ENCODE measurements around the gene TIGAR.

TIGAR gene, protein sequence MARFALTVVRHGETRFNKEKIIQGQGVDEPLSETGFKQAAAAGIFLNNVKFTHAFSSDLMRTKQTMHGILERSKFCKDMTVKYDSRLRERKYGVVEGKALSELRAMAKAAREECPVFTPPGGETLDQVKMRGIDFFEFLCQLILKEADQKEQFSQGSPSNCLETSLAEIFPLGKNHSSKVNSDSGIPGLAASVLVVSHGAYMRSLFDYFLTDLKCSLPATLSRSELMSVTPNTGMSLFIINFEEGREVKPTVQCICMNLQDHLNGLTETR

GRCh38 chr12:4320853-4321701 is at the start of gene TIGAR:
TIGAR (plus strand) TSS chr12:4321213; CDS start chr12:4321272, 59 bp downstream.
- DNase-seq = peak; percentile 91

DNA sequence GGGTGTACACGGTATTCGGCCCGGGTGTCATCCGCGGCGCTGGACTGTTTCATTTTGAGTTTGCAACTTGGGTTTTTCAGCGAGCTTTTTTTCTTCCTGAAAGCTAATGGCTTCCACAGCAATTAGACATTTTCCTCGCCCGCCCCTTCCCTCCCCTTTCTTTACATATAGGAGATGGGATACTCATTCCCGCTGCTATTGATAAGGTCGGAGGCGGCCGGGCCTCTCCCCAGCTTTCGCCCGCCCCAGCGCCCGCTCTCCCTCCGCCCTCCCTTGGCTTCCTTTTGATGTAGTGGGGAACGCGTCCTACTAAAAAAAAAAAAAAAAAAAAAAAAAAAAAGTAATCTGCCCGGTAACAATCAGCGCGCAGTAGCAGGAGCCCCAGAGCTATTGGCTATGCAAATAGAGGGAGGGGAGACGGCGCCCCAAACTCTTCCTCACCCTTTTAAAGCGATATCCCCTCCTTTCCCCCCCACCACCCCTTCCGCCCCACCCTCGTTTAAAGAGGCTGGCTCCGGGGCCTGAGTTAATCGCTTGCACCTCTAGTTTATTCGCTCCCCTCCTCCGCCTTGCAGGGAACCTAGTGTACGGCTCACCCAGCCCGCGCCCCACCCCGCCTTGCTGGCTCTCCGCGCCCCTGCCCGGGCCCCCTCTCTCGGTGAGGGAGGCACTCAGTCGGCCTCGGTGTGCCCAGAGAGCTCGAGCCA is 49.1 kb upstream of the TIGAR start:
- DNase-seq = peak; percentile 93

GRCh38 chr12:4272424-4273272 is 48.4 kb upstream of the TIGAR start:
- DNase-seq = peak; percentile 73

DNA sequence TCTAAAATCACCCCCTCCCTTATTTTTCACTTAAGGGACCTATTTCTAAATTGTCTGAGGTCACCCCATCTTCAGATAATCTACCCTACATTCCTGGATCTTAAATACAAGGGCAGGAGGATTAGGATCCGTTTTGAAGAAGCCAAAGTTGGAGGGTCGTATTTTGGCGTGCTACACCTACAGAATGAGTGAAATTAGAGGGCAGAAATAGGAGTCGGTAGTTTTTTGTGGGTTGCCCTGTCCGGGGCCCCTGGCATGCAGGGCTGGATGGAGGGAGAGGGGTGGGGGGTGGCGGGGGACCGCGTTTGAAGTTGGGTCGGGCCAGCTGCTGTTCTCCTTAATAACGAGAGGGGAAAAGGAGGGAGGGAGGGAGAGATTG is 47.8 kb upstream of the TIGAR start:
- DNase-seq = no peak

DNA sequence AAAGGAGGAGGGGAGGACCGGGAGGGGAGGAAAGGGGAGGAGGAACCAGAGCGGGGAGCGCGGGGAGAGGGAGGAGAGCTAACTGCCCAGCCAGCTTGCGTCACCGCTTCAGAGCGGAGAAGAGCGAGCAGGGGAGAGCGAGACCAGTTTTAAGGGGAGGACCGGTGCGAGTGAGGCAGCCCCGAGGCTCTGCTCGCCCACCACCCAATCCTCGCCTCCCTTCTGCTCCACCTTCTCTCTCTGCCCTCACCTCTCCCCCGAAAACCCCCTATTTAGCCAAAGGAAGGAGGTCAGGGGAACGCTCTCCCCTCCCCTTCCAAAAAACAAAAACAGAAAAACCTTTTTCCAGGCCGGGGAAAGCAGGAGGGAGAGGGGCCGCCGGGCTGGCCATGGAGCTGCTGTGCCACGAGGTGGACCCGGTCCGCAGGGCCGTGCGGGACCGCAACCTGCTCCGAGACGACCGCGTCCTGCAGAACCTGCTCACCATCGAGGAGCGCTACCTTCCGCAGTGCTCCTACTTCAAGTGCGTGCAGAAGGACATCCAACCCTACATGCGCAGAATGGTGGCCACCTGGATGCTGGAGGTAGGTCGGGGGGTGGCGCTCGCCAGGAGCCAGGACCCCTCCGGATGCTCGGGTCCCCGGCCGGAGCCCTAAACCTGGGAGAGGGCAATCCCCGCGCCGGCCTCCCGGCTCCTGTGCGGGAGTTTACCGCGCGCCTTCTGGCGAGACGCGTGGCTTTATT is 47.2 kb upstream of the TIGAR start, which contains the start of gene CCND2:
TSS of gene CCND2 (plus strand) at position 111 of the 744 bp plus-strand sequence. CDS start at position 390, 279 bp downstream.
- peak; percentile 78 for DNase-seq

GRCh38 chr12:4274396-4275015 is 46.5 kb upstream of the TIGAR start:
- no peak for DNase-seq

- no peak for DNase-seq
These were observed 45.8 kb upstream of the TIGAR start for GRCh38 chr12:4275016-4275869.

DNA sequence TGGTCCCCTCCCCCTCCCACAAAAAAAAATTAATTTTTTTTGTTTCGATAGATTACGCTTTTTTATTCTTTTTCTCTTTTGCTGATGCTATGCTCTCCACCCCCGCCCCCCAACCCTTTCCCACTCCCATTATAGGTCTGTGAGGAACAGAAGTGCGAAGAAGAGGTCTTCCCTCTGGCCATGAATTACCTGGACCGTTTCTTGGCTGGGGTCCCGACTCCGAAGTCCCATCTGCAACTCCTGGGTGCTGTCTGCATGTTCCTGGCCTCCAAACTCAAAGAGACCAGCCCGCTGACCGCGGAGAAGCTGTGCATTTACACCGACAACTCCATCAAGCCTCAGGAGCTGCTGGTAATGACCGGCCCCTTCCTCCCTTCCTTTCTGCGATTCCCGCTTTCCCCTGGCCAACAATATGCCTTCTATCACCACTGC is 45.1 kb upstream of the TIGAR start:
- no peak for DNase-seq

GRCh38 chr12:4276524-4277204 is 44.3 kb upstream of the TIGAR start:
- peak; percentile 87 for DNase-seq

GRCh38 chr12:4277205-4277543 is 43.8 kb upstream of the TIGAR start:
- no peak for DNase-seq

DNA sequence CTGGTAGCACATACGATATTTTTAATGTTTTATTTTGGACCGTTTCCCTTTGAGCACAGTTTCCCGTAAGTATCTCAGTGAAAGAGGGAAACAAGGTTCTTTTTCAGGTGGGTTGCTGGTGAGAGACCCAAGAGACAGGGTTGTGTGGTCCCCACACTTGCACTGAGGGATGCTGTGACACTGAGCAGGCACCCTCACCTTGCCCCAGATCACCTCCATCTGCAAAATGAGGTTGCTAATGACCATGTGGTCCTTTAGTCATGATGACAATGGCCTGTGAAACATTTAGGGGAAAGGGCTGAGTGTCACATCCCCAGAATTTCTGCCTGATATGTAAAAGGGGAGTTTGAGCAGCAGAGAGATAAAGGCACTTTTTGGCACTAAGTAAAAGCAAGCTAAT is 43.2 kb upstream of the TIGAR start:
- no peak for DNase-seq

DNA sequence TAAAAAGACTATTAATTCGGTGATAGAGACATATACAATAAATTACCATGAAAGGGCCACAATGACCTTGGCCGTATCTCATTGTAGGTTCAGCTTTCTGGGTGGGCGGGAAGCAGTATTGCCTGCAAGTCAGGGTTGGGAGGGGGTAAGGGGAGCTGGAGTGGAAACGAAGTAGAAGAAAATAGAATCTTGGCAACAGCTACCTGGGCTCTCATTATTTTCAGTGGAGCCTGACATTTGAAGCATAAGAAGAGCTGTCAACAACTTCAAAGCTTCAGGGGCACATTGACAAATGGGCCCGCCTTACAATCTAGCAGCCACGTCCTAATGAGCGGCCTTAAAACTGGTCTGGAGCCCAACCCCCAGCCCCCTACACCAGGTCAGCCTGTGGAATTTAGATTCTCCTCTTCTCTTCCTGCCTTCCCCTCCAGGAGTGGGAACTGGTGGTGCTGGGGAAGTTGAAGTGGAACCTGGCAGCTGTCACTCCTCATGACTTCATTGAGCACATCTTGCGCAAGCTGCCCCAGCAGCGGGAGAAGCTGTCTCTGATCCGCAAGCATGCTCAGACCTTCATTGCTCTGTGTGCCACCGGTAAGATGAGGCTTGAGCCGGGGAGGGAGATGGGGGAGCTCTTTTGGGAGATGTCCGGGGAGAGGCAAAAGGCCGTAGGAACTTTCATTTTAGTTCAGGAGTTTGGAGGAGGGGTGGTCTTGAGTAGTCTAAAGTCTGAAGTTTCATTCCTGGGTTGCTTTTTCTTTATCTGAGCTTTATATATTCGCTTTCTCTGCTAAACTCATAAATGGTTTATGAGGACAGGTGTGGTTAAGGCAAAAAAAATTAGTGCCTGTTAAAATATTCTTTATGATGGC is 42.5 kb upstream of the TIGAR start:
- peak; percentile 43 for DNase-seq

- DNase-seq = no peak
These were observed 41.8 kb upstream of the TIGAR start for GRCh38 chr12:4279198-4279690.

DNA sequence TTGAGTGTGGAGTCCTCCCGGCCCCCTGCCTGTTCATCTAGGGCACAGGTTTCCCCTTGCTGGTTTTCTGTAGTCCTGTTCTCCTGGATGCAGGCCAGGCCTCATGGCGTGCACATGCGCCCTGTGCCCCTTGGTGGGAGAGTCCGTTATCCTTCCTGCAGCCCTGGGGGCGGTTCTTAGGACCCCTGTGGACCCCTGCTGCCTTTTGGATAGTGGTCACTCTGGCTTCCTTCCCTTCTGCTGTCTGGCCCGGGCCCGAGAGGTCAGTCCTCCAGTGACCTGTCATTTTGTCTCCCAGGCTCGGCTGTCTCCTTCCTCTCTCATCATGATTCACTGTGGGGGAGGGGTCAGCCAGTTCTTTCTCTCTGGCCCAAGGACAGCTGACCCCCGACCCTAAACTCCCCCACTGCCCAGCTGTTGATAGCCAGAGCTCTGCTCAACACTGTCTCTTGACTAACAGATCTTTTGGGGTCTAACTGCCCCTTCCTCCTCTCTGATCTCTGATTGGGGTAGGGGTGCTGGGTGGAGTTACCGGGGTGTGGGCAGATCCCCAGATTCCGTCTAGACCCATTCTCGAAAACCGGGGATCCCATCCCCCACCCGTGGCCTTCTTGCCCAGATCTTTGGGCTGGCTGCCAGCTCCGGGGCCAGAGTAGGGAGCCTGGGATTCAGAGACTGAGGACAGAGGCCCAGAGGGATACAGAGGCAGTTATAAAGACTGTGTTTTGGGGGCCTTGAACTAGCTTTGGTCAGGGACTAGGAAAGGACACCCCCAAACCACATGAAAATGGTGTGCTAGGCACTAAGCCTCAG is 40.5 kb upstream of the TIGAR start:
- DNase-seq = no peak

DNA sequence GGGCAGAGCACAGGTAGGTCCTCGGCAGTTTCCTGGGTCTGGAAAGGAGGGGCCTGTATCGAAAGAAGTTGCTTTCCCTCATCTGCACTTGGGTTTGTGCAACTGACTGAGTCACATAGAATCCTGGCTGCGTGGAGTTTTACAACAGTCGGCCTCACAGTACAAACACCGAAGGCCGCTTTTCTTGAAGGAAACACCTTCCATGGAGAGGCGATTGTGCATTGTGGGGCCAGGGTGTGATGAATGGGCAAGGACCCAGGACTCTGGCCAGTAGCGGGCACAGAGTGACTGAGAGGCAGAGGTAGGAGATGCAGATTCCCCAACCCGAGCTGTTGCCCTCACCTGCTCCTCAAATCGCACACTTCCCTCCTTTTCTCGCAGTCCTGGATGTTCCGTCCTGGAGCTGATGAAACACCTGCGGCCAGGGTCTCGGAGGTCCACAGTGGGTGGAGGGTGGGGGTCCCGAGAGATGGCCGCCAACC is 39.8 kb upstream of the TIGAR start:
- DNase-seq = no peak

- no peak for DNase-seq
These were observed 38.7 kb upstream of the TIGAR start for GRCh38 chr12:4282103-4282891.

Measured in CD4-positive, alpha-beta T cell treated with Interferon gamma for 1 hour (primary cell).